ENCODE measurements around the gene ANLN. TPM values are rescaled to one million over a fixed set of nuclear protein-coding genes. Genes with fewer than 3 reads are reported as not detected.
"Not testable (repeated sequence)": the region's sequence is repeated elsewhere in the genome, so short reads cannot be mapped to it uniquely, and the experiment has no call there.

Gene ANLN
- total RNA-seq, 1 donor from 2014 or later = 3.9 TPM

GRCh38 chr7:36459236-36459960 is 69.7 kb downstream of the ANLN start:
- intact Hi-C loops (cut with DNase I) = no loop called here
- Histone ChIP-seq H3K9me3 (no peaks in the 10 kb centered on the region), H3K4me3 (no peak overlapping the region), H3K27ac (no peak overlapping the region), H3K36me3 (no peaks in the 10 kb centered on the region), H3K4me1 (no peaks in the 10 kb centered on the region), H3K27me3 (ENCODE audit: low read depth) (no peaks in the 10 kb centered on the region)
- DNase-seq (no peak), ATAC-seq (no peak)
- TF ChIP-seq CTCF (IDR thresholded peaks at IDR 0.05) = no peak

- Histone ChIP-seq H3K9me3 (no peaks in the 10 kb centered on the region), H3K36me3 (no peaks in the 10 kb centered on the region), H3K27me3 (ENCODE audit: low read depth) (no peaks in the 10 kb centered on the region), H3K27ac (no peak overlapping the region), H3K4me3 (no peak overlapping the region), H3K4me1 (no peaks in the 10 kb centered on the region)
- intact Hi-C loops (cut with DNase I) = no loop called here
- ATAC-seq = no peak
- no peak for TF ChIP-seq CTCF (IDR thresholded peaks at IDR 0.05)
- no peak for DNase-seq
Measured at GRCh38 chr7:36460811-36461429, 71.3 kb downstream of the ANLN start.

GRCh38 chr7:36462551-36463137 is 73.0 kb downstream of the ANLN start:
- no peaks in the 10 kb centered on the region for H3K27me3 ChIP-seq (ENCODE audit: low read depth)

GRCh38 chr7:36464271-36464670 is 74.6 kb downstream of the ANLN start:
- Histone ChIP-seq H3K4me1 (no peaks in the 10 kb centered on the region), H3K27me3 (ENCODE audit: low read depth) (no peaks in the 10 kb centered on the region), H3K9me3 (no peaks in the 10 kb centered on the region), H3K27ac (no peak overlapping the region), H3K36me3 (no peaks in the 10 kb centered on the region), H3K4me3 (no peak overlapping the region)
- intact Hi-C loops (cut with DNase I) = no loop called here
- no peak for ATAC-seq
- DNase-seq = no peak
- TF ChIP-seq CTCF (IDR thresholded peaks at IDR 0.05) = no peak

More at GRCh38 chr7:36462551-36463137, 73.0 kb downstream of the ANLN start:
- DNase-seq (no peak), ATAC-seq (no peak)
- H3K9me3 ChIP-seq = no peaks in the 10 kb centered on the region
- no peaks in the 10 kb centered on the region for H3K4me1 ChIP-seq
- no peak for TF ChIP-seq CTCF (IDR thresholded peaks at IDR 0.05)
- no peaks in the 10 kb centered on the region for H3K36me3 ChIP-seq
- intact Hi-C loops (cut with DNase I) = no loop called here
- no peak overlapping the region for H3K4me3 ChIP-seq
- H3K27ac ChIP-seq = no peak overlapping the region

GRCh38 chr7:36466001-36466400 is 76.3 kb downstream of the ANLN start:
- H3K4me3 ChIP-seq; H3K9me3 ChIP-seq; H3K4me1 ChIP-seq; H3K36me3 ChIP-seq; H3K27me3 ChIP-seq (ENCODE audit: low read depth); H3K27ac ChIP-seq; ATAC-seq; DNase-seq; intact Hi-C loops (cut with DNase I): not testable (repeated sequence)
